NCI-H2171 treated with DMSO at 0.1 percent for 48 hours (cell line): ENCODE measurements around the gene EMD.

ENCODE experiments used
- DNase-seq: peaks from one replicate; lab custom pipeline; 2025; lab: John Stamatoyannopoulos, UW

EMD gene

GRCh38 chrX:154355094-154355775 lies 23.9 kb upstream of the EMD start:
- no peak for DNase-seq

- DNase-seq, result no peak
Measured at GRCh38 chrX:154355776-154356140, 23.3 kb upstream of the EMD start.

- DNase-seq, result no peak
Measured at GRCh38 chrX:154356596-154356995, 22.5 kb upstream of the EMD start.

- no peak for DNase-seq
Measured at GRCh38 chrX:154357205-154357604, 21.9 kb upstream of the EMD start.

- DNase-seq, result no peak
Measured at GRCh38 chrX:154358011-154358410, 21.1 kb upstream of the EMD start.

- no peak for DNase-seq
Measured at GRCh38 chrX:154358829-154359228, 20.3 kb upstream of the EMD start.

- DNase-seq, result no peak
Measured at GRCh38 chrX:154359362-154360154, 19.5 kb upstream of the EMD start.

- no peak for DNase-seq
Measured at GRCh38 chrX:154360155-154360713, 18.9 kb upstream of the EMD start.

- no peak for DNase-seq
Measured at GRCh38 chrX:154362085-154362742, 16.9 kb upstream of the EMD start.

- DNase-seq, result no peak
Measured at GRCh38 chrX:154363706-154364439, 15.2 kb upstream of the EMD start.

- no peak for DNase-seq
Measured at GRCh38 chrX:154365052-154365600, 14.0 kb upstream of the EMD start.

GRCh38 chrX:154365997-154366665 lies 13.0 kb upstream of the EMD start:
- DNase-seq, result no peak

- no peak for DNase-seq
Measured at GRCh38 chrX:154366666-154367055, 12.4 kb upstream of the EMD start.

GRCh38 chrX:154367474-154368308 lies 11.4 kb upstream of the EMD start:
- DNase-seq, result no peak

- DNase-seq, result no peak
Measured at GRCh38 chrX:154368630-154369448, 10.3 kb upstream of the EMD start.

- peak; percentile 64 for DNase-seq
Measured at GRCh38 chrX:154369449-154370299, 9.4 kb upstream of the EMD start.

- DNase-seq, result no peak
Measured at GRCh38 chrX:154370300-154371016, 8.6 kb upstream of the EMD start.
